G401 (cell line): Measurements from ENCODE around the gene UBE3B. TPM values are rescaled to one million over a fixed set of nuclear protein-coding genes. Genes with fewer than 3 reads are reported as not detected.

ENCODE experiments used
- DNase-seq: peaks from one replicate; pipeline ENCODE4 v3.0.0-alpha.2; 2015; ENCODE audit warnings: low spot score
- in situ Hi-C: cut with HindIII; loops from 2 replicates; pipeline ENCODE4 v1.10.0; 2016; ENCODE audit warnings: low sequenced_read_pairs, mixed read lengths
- total RNA-seq: library from RNA; depleted of rRNA; stranded (reverse); fragments of >200 nt; shearing (Covaris generic); gene quantifications from 2 replicates; pipeline ENCODE4 v1.2.3, GENCODE V29; 2014; rRNA removed

Gene UBE3B
- total RNA-seq, 1 experiment from 2014 or later, result 20.3 TPM

GRCh38 chr12:109580272-109580671 is 102.8 kb downstream of the UBE3B start:
- no peak for DNase-seq
- in situ Hi-C loops, result no loop called here

GRCh38 chr12:109580684-109581333 is 103.4 kb downstream of the UBE3B start:
- no peak for DNase-seq
- in situ Hi-C loops, result no loop called here

- DNase-seq, result no peak
- in situ Hi-C loops, result no loop called here
Measured at GRCh38 chr12:109581334-109581691, 103.9 kb downstream of the UBE3B start.

- no peak for DNase-seq
- in situ Hi-C loops, result no loop called here
Measured at GRCh38 chr12:109581856-109582255, 104.4 kb downstream of the UBE3B start.

GRCh38 chr12:109582636-109583035 is 105.2 kb downstream of the UBE3B start:
- in situ Hi-C loops, result no loop called here
- DNase-seq, result no peak

- in situ Hi-C loops, result no loop called here
- DNase-seq, result no peak
Measured at GRCh38 chr12:109583733-109584132, 106.3 kb downstream of the UBE3B start.

Other genes with a start within 250 kb of the UBE3B start
- gene FOXN4, start 168.3 kb upstream of the UBE3B start, total RNA-seq, result 0.43 and 0.78 TPM in 2 replicates
- gene MYO1H, start 129.7 kb upstream of the UBE3B start, total RNA-seq, result not detected in 2 replicates
- 46.4 and 59.2 TPM in 2 replicates for gene KCTD10, start 334 bp upstream of the UBE3B start, total RNA-seq
- gene MMAB, start 95.9 kb downstream of the UBE3B start, total RNA-seq, result 44.0 and 50.3 TPM in 2 replicates
- gene MVK, start 96.2 kb downstream of the UBE3B start, total RNA-seq, result 34.5 and 37.4 TPM in 2 replicates
- 4.0 and 9.0 TPM in 2 replicates for gene FAM222A, start 236.2 kb downstream of the UBE3B start, total RNA-seq